GM21825 (cell line): ENCODE measurements around the gene KLHL40.

Experiments used
- ATAC-seq: cut with Tn5 transposase; IDR thresholded peaks from one replicate; pipeline ENCODE4 v1.9.1; 2021; ENCODE audit warnings: mild to moderate bottlenecking, moderate library complexity; ENCODE audit not compliant: unreplicated experiment

The KLHL40 gene

GRCh38 chr3:42688487-42689420, 3.4 kb downstream of the KLHL40 start:
- no peak for ATAC-seq

GRCh38 chr3:42689421-42690014, 4.2 kb downstream of the KLHL40 start:
- ATAC-seq: no peak

- no peak for ATAC-seq
Observed at GRCh38 chr3:42690191-42690590, 4.9 kb downstream of the KLHL40 start.

- ATAC-seq: no peak
Observed at GRCh38 chr3:42690766-42691680, 5.7 kb downstream of the KLHL40 start.

GRCh38 chr3:42691816-42692666, 6.7 kb downstream of the KLHL40 start:
- ATAC-seq: no peak

- no peak for ATAC-seq
Observed at GRCh38 chr3:42692667-42693529, 7.6 kb downstream of the KLHL40 start.

- ATAC-seq: no peak
Observed at GRCh38 chr3:42693530-42693930, 8.2 kb downstream of the KLHL40 start.

- no peak for ATAC-seq
Observed at GRCh38 chr3:42694366-42694765, 9.0 kb downstream of the KLHL40 start.

- ATAC-seq: no peak
Observed at GRCh38 chr3:42696356-42697288, 11.3 kb downstream of the KLHL40 start.

- no peak for ATAC-seq
Observed at GRCh38 chr3:42697289-42698051, 12.1 kb downstream of the KLHL40 start.

- no peak for ATAC-seq
Observed at GRCh38 chr3:42698216-42698910, 13.0 kb downstream of the KLHL40 start.

GRCh38 chr3:42698911-42699230, 13.5 kb downstream of the KLHL40 start:
- no peak for ATAC-seq

- ATAC-seq: no peak
Observed at GRCh38 chr3:42699511-42699971, 14.2 kb downstream of the KLHL40 start.

GRCh38 chr3:42700366-42701288, 15.3 kb downstream of the KLHL40 start:
- no peak for ATAC-seq

GRCh38 chr3:42701371-42702065, 16.2 kb downstream of the KLHL40 start:
- ATAC-seq: no peak
